ENCODE measurements around the gene CRYAA.
"Not testable (repeated sequence)": the region's sequence is repeated elsewhere in the genome, so short reads cannot be mapped to it uniquely, and the experiment has no call there.

Gene CRYAA, protein sequence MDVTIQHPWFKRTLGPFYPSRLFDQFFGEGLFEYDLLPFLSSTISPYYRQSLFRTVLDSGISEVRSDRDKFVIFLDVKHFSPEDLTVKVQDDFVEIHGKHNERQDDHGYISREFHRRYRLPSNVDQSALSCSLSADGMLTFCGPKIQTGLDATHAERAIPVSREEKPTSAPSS

DNA sequence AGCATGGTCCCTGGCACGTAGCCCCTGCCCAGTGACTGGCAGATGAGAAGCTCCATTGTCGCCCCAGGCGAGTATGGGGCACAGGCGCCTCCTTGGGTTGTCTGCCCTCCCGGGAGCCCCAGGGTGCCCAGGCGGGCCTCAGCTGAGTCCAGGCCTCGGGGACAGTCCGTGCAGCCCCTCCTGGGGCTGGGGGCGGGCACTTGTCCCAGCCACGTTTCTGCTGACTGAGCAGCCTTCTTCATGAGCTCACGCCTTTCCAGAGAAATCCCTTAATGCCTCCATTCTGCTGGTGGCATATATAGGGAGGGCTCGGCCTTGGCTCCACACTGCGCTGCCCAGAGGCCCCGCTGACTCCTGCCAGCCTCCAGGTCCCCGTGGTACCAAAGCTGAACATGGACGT lies at the start of gene CRYAA:
Gene CRYAA, plus strand, starts transcription at position 301 of the 400 bp plus-strand sequence. Its CDS starts 92 bp downstream, at position 393.
- in situ Hi-C loops (cut with MboI; ENCODE audit: low sequenced_read_pairs): not testable (repeated sequence)

DNA sequence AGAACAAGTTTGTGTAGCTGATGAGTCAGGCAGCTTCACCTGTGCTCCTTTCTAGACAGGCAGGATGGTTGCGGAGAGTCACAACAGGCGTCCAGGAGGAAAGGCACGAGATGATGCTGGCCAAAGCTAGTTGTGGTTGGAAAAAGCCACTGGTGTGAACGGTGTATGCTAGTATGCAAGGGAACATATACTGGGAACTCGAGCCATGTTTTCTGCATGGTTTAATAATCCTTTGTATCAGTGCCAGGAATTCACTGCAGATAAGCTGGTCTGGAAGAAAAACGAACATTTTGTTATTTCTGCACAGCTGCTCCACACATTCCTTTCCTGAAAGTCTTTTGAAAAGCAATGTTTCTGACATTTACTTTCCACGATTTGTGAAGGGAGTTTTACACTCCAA lies 38.7 kb upstream of the CRYAA start:
- in situ Hi-C loops (cut with MboI; ENCODE audit: low sequenced_read_pairs): not testable (repeated sequence)

DNA sequence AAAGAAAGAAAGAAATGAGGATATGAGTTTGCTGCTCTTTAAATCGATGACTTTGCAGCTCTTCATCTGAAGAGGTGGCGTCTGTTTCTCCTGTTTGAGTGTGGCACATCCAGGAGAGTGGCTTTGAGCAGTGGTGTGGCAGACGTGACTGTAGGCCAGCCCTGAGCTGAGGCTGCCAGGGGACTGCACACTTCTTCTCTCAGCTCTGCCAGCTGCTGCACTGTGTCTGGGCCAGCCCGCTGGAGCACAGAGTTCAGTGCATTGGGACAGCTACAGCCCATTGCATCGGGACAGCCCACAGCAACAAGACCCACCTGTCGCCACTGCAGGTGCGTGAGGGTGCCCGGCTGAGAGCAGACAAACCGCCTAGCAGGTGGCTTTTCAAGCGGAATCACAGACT lies 34.3 kb upstream of the CRYAA start:
- in situ Hi-C loops (cut with MboI; ENCODE audit: low sequenced_read_pairs): not testable (repeated sequence)

DNA sequence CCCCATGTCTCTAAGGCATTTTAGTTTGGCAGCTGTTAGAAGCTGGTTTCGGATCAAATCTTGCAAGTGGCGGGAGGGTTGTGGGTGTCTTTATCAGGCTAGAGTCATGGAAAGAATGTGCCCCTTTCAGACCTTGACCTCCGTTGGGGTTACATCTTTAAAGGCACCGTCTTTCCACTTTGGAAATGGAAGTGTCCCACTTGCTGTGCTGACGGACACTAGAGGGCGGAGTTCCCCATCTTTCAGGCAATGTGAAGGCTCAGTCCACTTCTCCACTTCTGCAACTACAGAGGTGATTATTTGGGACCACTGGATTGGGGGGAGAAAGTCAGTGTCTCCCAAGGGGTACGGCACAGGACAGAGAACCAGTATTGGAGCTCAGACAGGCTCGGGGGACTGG lies 29.9 kb upstream of the CRYAA start:
- in situ Hi-C loops (cut with MboI; ENCODE audit: low sequenced_read_pairs): not testable (repeated sequence)

DNA sequence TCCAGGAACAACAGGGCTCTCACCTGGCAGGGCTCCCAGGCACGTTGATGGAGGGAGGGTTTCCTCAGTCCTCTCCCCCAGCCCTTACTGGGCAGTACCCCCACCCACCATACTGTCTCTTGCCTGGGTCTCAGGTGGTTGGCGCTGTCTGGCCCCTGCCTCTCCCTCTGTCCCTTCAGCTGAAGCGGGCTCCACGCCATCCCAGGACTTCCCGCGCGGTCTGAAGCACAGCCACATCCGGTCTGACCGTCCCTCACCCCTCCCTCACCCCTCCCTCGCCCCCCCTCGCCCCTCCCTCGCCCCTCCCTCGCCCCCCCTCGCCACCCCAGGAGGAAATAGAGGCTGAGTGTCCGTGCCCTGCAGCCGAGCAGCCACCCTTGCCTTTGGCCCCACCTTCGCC lies 27.4 kb upstream of the CRYAA start:
- in situ Hi-C loops (cut with MboI; ENCODE audit: low sequenced_read_pairs): not testable (repeated sequence)

DNA sequence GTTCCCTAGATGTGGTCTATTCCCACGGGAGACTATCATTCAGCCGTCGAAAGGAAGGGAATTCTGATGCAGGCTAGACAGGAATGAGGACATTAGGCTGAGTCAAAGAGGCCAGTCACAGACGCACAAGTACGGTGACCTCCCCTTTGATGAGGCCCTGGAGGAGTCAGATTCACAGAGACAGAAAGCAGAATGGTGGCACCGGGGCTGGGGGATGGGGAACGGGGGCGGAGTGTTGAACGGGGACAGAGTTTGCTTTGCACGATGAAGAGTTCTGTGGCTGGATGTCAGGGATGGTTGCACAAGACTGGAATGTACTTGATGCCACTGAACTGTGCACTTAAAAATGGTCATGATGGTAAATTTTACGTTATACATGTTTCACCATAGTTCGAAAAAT lies 22.2 kb upstream of the CRYAA start:
- in situ Hi-C loops (cut with MboI; ENCODE audit: low sequenced_read_pairs): not testable (repeated sequence)

DNA sequence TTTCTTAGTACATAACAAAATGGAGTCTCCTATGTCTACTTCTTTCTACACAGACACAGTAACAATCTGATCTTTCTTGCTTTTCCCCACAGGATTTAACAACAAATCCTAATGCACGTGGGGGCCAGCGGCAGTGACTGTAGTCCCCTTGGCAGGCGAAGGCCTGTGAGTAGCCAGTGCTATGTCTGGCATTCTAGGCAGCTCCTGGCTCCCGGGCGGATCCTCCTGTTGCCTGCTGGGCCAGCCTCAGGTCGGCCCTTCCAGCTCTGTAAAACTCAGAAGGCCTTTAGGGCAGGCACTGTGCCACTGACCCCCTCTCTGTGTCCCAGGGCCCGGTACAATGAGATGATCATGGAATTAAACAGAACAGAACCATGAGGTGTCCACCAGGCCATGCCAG lies 20.8 kb upstream of the CRYAA start:
- in situ Hi-C loops (cut with MboI; ENCODE audit: low sequenced_read_pairs): not testable (repeated sequence)

DNA sequence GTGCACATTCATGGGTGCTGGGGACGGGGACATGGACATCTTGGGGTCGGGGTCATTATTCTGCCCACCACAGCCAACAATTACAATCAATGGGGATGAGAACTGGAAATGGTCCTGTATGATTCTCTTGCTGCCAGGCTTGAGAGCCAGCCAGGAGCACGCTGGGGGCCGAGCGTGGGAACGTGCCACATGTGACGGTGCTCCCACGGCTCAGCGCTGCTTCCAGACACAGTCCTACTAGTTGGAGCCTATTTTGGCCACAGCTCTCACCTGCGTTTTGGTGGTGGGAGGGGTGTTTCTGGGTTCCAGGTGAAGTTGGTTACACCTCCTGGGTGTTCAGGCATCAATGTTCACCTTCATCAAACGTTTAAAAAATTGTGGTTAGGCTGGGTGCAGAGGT lies 19.5 kb upstream of the CRYAA start:
- in situ Hi-C loops (cut with MboI; ENCODE audit: low sequenced_read_pairs): not testable (repeated sequence)

DNA sequence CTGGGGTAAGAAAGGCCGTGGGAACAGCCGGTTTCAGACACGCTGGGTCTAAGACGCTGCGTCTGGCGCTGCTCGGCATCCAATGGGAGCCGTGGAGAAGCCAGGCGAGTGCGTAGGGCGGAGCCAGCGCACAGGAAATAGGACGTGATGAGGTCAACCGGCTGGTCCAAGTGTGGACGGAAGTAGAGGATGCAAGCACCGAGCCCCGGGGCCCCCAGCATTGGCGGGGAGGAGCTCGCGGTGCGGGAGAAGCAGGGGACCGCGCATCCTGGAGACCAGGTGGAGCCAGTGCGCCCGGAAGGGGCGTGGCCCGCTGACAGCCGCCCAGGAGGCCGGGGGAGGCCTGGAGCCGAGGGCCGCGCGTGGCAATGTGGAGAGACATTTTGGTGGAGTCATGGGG lies 15.2 kb upstream of the CRYAA start:
- in situ Hi-C loops (cut with MboI; ENCODE audit: low sequenced_read_pairs): not testable (repeated sequence)

DNA sequence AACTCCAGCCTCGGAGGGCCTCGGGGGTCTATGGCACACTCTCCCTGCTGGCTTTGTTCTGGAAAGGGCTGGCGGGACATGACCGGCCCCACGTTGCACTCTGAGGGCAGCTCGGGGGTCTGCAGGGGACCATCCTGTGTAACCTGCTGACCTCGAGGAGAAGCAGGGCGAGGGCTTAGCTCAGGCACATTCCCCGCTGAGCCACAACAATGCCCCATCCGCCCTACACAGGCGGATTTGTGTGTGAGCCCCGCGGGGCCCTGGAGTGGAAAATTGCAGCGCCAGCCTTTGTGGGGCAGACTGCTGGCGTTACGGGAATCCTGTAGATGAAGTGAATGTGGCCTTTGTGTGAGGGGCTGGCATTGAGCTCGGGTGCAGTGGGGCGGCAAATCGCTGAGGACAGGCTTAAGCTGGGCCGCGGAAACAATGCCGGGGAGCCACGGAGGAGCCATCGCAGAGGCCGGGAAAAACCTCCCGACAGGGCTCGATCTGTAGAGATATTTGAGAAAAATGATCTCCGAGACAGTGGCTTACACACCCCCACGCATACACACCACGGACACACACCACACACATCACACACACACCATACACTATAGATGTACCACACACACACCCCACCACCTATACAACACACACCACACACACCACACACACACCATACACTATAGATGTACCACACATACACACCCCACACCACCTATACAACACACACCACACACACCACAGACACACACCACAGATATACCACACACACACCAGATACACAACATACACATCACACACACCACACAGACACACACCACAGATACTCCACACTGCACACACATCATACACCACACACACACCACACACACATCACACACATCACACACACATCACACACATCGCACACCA lies 9.3 kb upstream of the CRYAA start:
- in situ Hi-C loops (cut with MboI; ENCODE audit: low sequenced_read_pairs): not testable (repeated sequence)

DNA sequence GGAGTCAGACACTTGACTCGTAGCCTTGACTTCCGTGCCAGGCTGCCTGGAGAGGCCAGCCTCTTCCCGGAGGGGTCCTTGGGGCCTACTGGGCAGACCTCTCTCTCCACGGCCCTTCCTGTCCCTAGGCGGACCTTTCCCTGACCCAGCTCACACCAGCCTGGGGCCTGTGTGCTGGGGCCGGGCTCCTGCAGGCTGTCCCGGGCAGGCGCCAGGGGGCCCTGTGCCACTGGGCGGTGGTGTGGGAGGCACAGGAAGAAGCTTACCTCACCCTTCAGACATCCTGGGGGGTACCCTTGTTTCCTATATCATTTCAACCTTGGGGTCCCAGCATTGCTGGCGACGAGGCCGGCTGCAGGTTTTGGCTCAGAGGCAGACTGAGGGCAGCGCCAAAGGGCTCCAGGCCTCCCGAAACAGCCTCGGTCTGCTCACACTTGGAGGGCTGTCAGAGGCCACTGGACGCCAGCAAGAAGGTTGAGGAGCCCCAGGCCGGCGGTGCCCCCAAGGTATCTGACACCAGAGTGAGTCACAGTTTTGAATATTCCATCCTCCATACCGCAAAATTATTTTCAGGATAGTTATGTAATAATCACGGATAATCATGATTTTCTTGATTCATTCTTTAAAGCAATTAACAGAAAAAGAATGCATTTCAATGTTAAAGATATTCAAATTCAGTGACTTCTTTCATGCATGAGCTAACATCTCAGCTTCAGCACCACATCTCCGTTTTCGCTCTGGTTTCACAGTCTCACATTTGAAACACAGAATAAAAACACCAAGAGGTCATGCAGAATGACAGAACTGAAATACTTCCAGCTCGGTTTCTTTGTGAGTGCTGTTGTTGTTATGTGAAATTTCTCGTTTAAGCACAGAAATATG lies 6.7 kb upstream of the CRYAA start:
- in situ Hi-C loops (cut with MboI; ENCODE audit: low sequenced_read_pairs): not testable (repeated sequence)

DNA sequence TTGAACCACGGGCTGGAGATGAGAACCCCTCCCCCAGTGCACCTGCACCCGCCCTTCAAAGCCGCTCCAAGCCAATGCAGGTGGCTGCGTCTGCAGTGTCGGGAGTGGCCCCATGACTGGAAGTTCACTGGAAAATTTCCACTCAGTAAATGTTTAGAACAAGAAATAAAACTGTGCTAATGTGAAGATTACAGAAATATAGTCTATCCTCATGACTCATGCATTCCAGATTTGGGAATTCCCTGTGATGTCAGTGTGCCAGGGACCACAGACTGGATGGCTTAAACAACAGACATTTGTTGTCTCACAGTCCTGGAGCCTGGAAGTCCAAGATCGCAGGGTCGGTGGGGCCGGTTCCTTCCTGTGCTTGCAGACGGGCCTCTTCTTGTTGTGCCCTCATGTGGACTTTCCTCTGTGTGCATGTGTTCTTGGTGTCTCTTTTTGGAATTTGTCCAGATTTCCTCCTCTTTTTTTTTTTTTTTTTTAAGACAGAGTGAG lies 6.1 kb upstream of the CRYAA start:
- in situ Hi-C loops (cut with MboI; ENCODE audit: low sequenced_read_pairs): not testable (repeated sequence)

DNA sequence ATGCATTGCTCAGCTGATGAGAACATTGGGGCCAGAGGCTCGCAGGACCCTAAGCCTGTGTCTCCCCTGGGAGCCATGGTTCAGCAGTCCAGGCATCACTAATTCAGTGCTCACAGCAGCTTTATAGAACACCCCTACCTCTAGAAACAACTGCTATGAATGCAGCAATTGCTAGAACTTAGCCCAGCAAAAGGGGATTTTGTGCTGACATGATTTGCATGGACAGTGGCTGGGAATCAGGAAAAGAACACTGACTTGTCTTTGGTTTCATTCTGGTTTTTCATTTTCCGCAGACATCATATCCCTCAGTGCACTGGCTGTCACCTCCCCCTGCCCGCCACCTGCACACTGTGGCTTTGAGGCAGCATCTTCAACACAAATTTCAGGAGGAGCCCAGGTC lies 4.0 kb upstream of the CRYAA start:
- in situ Hi-C loops (cut with MboI; ENCODE audit: low sequenced_read_pairs): not testable (repeated sequence)

DNA sequence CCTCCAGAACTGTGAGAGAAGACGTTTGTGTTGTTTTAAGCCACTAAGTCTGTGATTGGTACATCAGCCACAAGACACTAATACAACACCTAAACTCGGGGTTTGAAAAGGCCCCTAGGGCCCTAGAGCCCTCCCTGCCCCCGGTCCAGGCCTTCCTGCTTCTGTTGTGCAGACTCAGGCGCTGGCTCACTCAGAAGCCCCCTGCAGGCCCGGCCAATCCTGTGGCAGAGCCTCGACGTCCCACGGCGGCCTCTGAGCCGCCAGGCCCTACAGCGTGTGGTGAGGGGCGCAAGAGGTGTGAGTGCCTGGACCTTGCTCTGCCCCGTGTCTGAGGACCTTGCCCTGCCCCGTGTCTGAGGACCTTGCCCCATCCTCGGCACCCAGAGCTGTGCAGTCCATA lies 3.1 kb upstream of the CRYAA start:
- in situ Hi-C loops (cut with MboI; ENCODE audit: low sequenced_read_pairs): not testable (repeated sequence)

DNA sequence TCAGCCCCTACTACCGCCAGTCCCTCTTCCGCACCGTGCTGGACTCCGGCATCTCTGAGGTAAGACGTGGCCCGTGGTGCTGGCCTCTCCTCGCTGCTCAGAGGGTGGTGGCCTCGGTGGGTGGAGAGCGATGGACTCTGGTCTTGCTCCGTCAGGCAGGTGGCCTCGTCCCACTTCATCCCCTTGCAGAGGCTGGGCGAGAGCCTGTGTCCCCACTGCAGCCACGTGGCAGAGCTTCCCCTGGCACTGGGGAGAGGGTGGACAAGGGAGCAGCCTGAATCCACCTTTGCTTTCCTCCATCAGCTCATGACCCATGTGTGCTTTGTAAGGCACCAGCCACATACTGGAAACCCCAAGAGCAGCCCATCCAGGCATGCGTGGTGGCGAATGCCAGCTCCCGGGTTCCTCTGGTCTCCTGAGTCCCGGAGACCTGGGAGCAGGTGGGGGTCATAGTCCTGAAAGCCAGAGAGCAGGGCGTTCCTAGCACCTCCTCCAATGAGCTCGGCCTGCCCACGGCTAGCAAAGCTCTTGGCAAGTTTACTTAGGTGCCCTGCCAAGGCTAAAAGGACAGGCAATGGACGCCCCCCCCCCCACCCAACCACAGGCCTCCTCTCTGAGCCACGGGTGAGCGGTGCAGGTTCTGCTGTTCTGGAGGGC lies 550 bp downstream of the CRYAA start:
- in situ Hi-C loops (cut with MboI; ENCODE audit: low sequenced_read_pairs): not testable (repeated sequence)

DNA sequence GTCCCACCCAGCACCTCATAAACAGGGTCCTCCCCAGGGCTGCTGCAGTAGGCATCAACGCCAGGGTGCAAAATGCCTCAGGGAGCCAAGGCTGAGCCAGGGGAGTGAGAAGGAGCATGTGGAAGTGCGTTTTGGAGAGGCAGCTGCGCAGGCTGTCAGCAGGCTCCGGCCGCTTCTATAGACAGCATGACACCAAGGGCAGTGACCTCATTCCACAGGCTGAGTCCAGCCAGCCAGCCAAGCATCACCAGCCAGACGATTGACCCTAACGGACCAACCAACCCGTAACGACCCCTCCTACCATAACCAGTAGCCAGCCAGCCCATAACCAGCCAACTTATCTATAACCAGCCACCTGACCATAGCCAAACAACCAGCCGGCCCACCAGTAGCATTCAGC lies 1.1 kb downstream of the CRYAA start:
- in situ Hi-C loops (cut with MboI; ENCODE audit: low sequenced_read_pairs): not testable (repeated sequence)

DNA sequence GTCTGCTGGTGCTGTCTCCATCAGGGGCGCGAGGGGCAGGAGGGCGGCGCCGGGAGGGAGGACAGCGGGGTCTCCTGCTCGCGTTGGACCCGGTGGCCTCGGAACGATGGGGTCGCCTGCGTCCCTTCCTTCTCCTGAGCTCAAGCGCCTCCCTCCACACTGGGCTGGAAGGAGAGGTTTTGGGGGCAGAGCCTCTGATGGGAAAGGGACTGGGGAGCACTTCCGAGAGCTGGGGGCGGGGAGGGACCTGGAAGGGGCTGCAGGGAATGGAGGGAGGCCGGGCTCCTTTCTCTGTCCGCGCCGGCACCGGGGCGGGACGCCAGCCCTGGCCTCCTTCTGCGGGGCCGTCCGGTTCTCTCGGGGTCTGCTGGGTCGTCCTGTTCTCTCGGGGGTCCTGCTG lies 4.0 kb downstream of the CRYAA start:
- in situ Hi-C loops (cut with MboI; ENCODE audit: low sequenced_read_pairs): not testable (repeated sequence)

DNA sequence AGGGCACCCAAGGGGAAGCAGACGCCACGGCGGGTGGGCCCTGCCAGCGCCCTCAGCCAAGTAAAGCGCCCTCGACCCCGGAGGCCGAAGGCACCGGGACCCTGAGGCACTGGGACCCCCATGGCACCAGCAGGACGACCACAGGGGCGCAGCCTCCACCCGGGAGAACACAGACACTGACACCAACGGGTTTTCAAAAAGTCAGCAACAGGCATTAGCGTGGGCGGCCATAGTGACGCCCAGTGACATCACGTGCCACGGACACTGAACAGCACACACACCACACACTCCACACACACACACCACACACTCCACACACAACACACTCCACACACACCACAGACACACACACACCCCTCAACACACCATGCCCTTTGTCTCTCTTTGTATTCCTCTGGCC lies 4.6 kb downstream of the CRYAA start:
- in situ Hi-C loops (cut with MboI; ENCODE audit: low sequenced_read_pairs): not testable (repeated sequence)

DNA sequence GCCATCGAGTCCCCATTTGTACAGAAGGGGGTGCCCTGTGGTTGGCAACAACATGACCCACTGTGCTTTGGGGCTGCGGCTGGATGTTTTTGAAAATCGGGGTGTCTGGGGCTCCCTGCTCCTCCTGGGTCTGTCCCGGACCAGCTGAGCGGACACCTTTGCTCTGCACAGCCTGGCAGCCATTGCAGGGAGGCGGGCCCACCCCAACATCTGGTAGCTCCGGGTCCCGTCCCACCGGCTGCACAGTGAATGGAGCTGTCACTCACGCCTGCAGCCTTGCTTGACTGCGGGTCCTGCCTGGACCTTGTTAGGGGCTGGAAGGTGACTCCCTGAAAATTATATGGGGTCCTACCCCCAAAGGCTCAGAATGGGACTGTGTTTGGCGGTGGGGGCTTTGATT lies 5.1 kb downstream of the CRYAA start:
- in situ Hi-C loops (cut with MboI; ENCODE audit: low sequenced_read_pairs): not testable (repeated sequence)

DNA sequence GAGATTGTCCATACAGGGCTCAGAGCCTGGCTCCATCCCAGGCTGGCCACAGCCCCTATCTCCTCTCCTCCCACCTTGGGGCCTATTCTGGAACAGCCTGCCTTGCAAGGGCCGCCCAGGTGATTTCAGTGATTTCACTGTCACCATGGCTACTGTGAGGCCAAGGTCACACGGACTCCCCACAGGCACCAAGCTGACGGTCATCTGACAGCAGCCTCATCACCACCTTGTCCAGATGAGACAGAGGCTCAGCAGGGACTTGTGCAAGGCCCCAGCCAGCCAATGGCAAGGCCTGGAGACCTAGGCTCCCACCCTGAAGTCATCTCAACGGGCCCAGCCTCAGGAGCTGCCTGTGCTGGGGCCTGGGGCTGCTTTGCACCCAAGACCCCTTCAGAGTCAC lies 6.2 kb downstream of the CRYAA start:
- in situ Hi-C loops (cut with MboI; ENCODE audit: low sequenced_read_pairs): not testable (repeated sequence)

DNA sequence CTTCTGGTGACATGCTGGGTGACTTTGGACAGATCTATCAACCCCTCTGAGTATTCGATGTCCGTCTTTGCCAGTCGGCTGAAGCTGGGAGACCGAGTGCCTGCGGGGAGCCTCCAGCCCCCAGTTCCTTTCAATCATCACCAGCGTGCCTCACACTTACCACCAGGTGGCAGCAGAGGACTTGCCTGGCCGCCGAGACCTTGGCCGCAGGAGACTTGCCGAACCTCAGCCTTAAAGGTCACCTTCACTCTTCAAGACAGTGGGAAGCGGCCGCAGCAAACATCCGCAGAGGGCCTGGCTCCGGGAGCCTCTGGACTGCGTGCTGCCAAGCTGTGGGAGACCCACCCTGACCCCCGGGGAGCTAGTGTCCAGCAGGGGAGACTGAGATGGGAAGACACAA lies 7.8 kb downstream of the CRYAA start:
- in situ Hi-C loops (cut with MboI; ENCODE audit: low sequenced_read_pairs): not testable (repeated sequence)

Data from HL-60/S4 treated with retinoic acid at 250 ng/mL for 4 days and 3 days (cell line).